ENCODE data around the gene PCDHGB7.
A peak's percentile ranks its signal among the peaks of the same experiment; 100 is the strongest.

Gene PCDHGB7

GRCh38 chr5:141382469-141383294 is 34.8 kb upstream of the PCDHGB7 start, which contains the start of gene PCDHGA7:
Gene PCDHGA7 (plus strand): TSS chr5:141382742. CDS start chr5:141382900, 158 bp downstream.
- DNase-seq (ENCODE audit: low read depth) = peak; percentile 40
- H3K4me3 ChIP-seq (ENCODE audit: low read depth, low read length) = peak within 1 kb of the TSS; percentile 45
- peak; percentile 41 for TF ChIP-seq CTCF (conservative IDR thresholded peaks at IDR 0.05; ENCODE audit: low read depth, low read length)

GRCh38 chr5:141383345-141383744 is 34.1 kb upstream of the PCDHGB7 start:
- TF ChIP-seq CTCF (conservative IDR thresholded peaks at IDR 0.05; ENCODE audit: low read depth, low read length) = no peak
- DNase-seq (ENCODE audit: low read depth) = no peak
- H3K4me3 ChIP-seq (ENCODE audit: low read depth, low read length) = no peak overlapping the region

- TF ChIP-seq CTCF (conservative IDR thresholded peaks at IDR 0.05; ENCODE audit: low read depth, low read length) = no peak
- no peak overlapping the region for H3K4me3 ChIP-seq (ENCODE audit: low read depth, low read length)
- DNase-seq (ENCODE audit: low read depth) = no peak
Observed at GRCh38 chr5:141384471-141385267, 32.8 kb upstream of the PCDHGB7 start.

GRCh38 chr5:141387557-141388311 is 29.7 kb upstream of the PCDHGB7 start, which contains the start of gene PCDHGB4:
Gene PCDHGB4 (plus strand): TSS chr5:141387698. CDS start chr5:141387885, 187 bp downstream.
- H3K4me3 ChIP-seq (ENCODE audit: low read depth, low read length) = peak within 1 kb of the TSS; percentile 39
- peak; percentile 54 for TF ChIP-seq CTCF (conservative IDR thresholded peaks at IDR 0.05; ENCODE audit: low read depth, low read length)
- DNase-seq (ENCODE audit: low read depth) = peak; percentile 46

- DNase-seq (ENCODE audit: low read depth) = no peak
- H3K4me3 ChIP-seq (ENCODE audit: low read depth, low read length) = no peak overlapping the region
- no peak for TF ChIP-seq CTCF (conservative IDR thresholded peaks at IDR 0.05; ENCODE audit: low read depth, low read length)
Observed at GRCh38 chr5:141388661-141389060, 28.8 kb upstream of the PCDHGB7 start.

GRCh38 chr5:141389153-141390042 is 28.1 kb upstream of the PCDHGB7 start:
- no peak overlapping the region for H3K4me3 ChIP-seq (ENCODE audit: low read depth, low read length)
- DNase-seq (ENCODE audit: low read depth) = no peak
- no peak for TF ChIP-seq CTCF (conservative IDR thresholded peaks at IDR 0.05; ENCODE audit: low read depth, low read length)
